Left kidney (tissue), 2 donors: Measurements from ENCODE around the gene NDRG2. TPM values are rescaled to one million over a fixed set of nuclear protein-coding genes. Genes with fewer than 3 reads are reported as not detected.
A peak's percentile ranks its signal among the peaks of the same experiment; 100 is the strongest.
"Not testable (repeated sequence)": the region's sequence is repeated elsewhere in the genome, so short reads cannot be mapped to it uniquely, and the experiment has no call there.

Source experiments
- DNase-seq: peaks from one replicate; pipeline ENCODE4 v3.0.0-alpha.2; 2013
- polyA plus RNA-seq: library from polyadenylated mRNA; unstranded; fragments of 120-200 nt; gene quantifications from one replicate; pipeline ENCODE4 v1.2.1, GENCODE V29; 2013; ENCODE audit not compliant: insufficient read length

Gene NDRG2
- polyA plus RNA-seq, 1 donor: 175 TPM

DNA sequence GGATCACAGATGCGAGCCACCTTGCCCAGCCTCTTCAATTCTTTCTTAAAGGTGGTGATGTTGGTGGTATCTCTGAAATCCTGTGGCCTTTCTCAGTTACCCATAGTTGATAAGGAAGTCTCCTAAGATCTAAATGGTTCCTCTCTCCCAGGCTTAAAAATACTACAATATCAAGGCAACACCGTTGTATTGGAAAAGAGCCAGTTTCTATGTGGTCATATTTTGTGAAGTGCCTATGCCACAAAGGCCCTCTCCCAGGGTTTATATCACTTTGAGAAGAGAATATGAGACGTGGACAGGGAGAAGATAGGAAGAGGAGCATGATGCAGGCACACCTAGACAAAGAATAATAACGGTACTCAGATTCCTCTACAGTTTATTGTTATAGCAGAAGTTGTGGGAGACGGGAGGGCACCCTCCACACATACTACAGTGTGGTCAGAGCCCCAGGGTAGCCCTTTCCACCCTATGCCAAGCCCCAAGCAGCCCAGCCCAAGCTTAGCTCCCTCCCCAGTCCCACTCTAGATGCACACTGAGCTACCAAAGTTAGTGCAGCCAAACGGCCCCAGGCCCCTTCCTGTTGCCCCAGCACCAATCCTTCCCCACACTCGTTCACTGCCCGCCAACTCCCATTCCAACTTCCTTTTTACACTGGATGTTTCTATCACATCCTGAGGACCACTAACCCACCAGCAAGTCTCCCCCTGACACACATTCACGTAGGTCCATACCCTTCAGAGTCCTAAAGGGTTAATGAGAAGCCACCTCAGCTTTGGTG is 8.3 kb downstream of the NDRG2 start:
- DNase-seq: no peak

DNA sequence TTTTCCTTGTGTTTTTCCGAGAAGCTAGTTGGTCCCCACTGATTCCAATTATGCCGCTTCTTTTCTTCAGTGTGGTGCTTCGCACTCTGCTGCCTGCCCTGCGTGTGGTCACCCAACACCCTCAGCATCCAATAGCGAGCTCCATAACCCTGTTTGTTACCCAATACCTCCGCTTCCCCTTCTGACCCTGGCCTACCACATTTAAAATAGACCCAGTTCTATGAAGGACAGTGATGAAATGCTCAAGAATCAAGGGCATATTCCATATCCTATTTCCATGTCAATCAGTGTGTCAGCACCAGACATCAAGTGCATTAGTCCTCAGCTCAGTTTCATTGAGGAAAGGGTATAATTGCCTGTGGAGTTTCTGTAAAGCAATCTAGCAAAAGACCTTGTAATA is 9.5 kb downstream of the NDRG2 start:
- DNase-seq: no peak

DNA sequence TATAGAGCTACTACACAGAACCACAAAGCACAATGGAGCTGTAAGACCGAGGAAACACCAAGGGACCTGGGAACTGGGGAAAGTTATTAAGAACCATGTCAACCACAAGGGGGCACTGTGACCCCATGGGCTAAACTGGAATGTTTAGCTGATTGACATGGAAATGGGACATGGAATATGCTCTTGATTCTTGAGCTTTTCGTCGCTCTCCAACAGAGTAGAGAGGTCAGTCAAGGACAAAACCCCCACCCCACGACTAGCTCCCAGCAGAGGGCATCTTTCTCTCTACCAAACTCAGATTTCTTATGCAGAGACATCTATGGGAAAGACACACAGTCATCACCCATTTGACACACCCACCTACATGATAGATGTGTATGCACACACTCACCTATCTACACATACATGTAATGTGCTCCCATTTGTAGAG is 10.1 kb downstream of the NDRG2 start:
- DNase-seq: peak; percentile 93

DNA sequence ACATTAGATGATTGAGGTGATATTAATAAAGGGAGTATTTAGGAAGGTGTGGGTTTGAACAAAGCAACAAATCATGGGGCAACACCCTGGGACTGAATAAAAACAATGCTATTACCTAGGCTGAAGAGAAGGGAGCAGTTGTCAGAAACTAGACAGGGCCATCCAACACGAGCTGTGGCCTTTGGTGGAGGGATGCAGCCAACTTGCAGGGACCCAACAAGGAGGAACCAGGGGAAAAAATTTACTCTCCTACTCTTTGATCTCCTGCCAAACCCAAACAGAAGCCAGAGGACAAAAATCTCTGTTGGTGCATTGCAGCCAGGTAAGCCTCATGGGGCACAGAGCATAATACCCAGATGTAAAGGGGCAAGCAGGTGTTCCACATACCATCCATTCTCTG is 13.7 kb downstream of the NDRG2 start:
- DNase-seq: no peak

DNA sequence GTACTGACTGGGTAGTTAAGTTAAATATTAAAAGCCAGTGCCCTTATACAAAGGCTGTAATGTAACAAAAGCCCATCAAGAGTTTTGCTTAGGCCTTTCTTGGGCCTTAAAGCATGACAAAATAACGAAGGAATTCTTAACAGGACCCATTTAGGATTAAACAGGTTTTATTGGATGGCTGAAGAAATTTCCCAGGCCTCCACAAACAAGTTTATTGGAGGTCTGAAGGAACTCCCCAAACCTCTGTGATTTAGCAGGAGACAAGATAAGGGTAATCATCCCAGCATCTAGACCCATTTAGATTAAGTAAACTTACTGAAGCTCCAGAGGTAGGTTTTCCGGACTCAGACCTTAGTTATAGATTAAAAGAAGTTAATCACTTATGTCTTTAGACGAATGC is 15.1 kb downstream of the NDRG2 start:
- not testable (repeated sequence) for DNase-seq

DNA sequence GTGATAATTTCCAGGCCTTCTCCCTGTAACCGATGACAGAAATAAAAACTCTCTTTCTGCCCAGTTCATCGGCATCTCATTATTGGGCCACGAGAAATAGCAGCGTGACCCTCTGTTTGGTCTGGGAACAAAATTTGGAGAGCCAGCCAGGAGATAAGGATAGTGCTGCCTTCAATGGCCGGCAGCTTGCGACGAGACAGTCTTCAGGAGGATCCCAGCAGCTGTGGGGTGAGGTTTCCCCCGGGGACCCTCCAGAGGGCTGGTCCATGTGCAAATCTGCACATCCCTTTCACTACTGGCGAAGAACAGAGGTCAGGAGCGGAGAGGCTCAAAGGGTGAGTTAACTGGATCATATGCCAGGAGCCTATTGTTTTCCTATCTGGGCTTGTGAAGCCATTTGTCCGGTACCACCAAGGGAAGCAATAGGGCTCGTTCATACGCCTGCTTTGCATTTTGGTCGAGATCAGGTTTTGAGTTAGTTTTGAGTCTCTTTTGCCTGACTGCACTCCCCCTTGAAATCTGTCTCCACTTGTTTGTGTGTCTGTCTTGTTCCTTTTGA is 21.0 kb downstream of the NDRG2 start:
- DNase-seq: no peak

DNA sequence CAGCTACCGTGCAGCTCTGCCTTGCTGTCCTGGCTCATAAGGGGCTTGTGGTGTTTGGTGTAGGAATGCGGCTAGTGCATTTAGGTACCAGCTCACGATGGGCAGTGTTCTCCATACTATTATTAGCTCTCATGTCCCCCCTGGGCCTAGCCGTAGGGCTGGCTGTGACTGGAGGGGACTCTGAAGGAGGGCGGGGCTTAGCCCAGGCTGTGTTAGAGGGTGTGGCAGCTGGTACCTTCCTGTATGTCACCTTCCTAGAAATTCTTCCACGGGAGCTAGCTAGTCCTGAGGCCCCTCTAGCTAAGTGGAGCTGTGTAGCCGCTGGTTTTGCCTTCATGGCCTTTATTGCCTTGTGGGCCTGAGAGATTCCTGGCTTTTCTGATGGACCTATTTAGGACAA is 23.6 kb downstream of the NDRG2 start:
- no peak for DNase-seq

DNA sequence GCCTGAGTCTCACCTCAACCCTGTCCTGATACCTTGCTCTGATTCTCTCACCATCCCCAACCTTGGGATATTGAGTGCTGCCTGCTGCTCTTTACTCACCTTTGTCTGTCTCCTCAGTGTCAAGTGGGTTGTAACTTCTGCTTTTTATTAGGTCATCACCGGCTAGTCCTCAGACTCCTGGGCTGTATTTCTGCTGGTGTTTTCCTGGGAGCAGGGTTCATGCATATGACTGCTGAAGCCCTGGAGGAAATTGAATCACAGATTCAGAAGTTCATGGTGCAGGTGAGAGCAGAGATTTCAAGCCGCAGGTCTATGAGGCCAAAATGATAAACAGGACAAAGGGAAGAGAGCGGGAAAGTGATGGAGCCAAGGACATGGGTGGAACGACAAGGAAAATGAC is 25.3 kb downstream of the NDRG2 start:
- no peak for DNase-seq

DNA sequence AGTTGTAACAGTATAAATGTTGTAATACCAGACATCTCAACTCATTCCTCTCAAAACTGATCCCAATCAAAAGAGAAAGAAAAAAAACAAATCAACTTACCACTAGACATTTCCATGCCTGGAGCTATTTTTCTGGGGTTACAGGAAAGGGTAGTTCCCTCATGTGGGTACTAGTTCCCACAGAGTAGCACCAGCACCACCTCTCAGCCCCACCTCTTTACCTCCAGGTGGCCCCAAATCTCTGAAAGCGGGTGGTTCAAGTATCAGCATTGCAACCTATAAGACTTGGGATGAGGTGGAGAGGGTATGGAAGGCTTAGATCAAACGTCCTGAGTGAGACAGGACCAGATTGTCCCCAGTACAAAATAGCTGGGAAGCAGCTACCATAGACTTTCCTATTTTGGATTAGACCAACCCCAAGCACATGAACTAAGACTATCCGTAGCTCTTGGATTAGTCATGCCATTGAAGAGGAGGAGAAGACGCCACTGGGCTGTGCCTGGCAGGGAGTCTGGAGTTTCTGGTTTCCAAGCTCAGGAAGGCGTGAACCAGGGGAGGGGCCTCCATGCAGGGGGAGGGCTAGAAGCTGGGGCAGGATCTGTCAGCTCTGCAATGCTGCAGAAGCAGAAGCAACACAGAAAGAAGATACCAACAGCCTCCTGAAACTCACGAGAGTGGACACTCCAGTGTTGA is 26.0 kb downstream of the NDRG2 start, which contains the start of gene SLC39A2:
Gene SLC39A2, plus strand, starts transcription at position 620 of the 693 bp plus-strand sequence. CDS start 154 bp downstream, outside the sequence.
- no peak for DNase-seq

DNA sequence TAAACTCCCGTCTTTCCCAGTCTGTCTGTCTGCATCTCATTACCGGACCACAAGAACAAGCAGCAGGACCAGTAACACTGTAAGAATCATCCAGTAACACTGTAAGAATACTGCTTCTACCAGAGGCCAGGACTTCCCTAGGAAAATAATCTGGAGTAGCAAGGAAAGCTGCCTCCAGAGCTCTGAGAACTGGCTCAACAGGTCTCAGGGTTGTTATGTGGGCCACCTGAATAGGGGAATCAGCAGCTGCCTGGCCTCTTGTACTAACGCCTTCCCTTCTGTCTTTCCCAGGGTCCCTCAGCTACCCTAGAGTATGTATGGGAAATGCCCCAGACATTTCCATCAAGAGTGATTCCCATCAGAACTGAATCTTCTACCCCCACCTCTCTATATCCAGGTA is 26.7 kb downstream of the NDRG2 start:
- DNase-seq: no peak

DNA sequence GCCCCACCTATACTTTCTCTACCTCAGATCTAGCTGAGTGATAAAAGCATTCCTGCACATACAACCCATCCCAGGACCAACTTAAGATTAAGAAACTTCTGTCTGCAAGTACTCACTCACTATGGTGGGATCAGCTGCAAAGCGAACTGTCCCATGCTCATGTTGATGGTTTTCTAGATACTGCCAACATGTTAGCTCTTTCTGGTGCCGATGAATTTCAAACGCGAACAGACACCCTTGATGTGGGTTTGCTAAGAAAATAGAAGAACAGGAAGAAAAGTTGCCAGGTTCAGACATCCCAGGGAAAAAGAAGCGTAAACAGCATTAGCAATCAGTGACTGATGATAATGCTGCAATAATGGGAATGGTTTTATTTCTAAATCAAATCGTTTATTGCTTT is 27.3 kb downstream of the NDRG2 start:
- no peak for DNase-seq

DNA sequence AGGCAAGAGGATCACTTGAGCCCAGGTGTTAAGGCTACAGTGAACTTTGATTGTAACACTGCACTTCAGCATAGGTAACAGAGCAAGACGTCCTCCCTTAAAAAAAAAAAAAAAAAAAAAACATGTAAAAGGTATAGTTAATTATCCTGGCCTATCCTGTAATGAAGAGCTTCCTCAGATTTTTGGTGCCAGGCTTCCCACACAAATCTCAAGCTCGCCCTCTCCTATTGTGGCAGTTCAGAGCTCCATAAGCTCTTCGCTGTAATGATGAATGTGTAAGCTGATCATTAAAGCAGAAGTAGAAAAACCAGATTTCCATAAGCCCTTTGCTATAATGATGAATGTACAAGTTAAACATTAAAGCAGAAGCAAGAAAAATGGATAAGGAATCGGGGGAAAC is 27.7 kb downstream of the NDRG2 start:
- no peak for DNase-seq

DNA sequence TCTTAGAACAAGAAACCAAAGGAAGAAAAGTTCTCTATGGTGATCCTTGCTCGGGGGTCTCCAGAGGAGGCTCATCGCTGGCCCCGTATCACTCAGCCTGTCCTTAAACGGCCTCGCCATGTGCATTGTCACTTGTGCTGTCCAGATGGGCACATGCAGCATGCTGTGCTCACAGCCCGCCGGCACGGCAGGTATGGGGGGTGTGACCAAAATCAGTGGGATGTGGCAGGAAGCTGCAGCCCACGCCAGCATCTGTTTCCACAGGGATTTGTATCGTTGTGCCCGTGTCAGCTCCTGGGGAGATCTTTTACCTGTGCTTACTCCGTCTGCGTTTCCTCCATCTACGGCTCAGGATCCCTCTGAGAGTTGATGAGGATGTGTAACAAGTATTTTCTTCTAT is 28.3 kb downstream of the NDRG2 start:
- DNase-seq: no peak

DNA sequence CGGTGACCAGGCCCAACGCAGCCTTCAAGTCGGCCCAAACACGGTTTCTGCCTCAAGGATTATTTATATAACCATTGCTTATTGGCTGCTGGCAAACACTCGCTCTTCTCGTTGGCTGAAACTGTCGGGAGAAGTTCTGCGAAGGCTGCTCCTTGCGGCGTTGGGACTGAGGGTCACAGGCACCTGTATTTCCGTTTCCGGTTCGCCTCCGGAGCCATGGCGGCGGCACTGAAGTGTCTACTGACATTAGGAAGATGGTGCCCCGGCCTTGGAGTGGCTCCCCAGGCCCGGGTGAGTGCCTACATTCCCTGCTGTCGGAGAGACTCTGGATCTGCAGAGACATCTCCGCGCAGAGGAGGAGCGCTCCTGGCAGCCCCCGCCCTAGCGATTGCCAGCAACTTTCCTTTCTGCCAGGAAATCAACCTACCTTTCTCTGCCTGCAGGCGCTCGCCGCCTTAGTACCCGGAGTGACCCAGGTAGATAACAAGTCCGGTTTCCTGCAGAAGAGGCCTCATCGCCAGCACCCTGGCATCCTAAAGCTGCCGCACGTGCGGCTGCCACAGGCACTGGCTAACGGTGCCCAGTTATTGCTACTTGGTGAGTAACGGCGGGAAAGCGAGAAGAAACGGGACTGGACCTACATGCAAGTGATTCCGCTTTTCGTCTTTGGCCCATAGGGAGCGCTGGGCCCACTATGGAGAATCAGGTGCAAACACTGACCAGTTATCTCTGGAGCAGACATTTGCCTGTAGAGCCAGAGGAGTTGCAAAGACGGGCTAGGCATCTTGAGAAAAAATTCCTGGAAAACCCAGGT is 34.9 kb downstream of the NDRG2 start, which contains the start of gene METTL17:
Gene METTL17, plus strand, starts transcription at position 194 of the 814 bp plus-strand sequence. Its CDS starts 23 bp downstream, at position 217.
- DNase-seq: peak; percentile 96

DNA sequence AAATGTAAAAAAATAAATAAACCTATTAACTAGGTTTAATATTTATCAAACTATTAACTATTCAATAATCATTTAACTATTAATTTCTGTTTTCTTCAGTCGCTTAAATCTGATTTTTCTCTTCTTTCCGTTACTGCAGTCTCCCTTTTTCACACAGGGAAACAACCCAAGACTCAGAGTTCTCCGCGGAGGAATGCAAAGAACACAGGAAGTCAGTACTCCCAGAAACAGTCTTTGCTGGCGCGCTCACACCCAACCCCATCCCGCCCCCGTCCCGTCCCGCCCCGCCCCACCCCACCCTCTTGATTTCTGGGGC is 35.4 kb downstream of the NDRG2 start:
- DNase-seq: no peak

DNA sequence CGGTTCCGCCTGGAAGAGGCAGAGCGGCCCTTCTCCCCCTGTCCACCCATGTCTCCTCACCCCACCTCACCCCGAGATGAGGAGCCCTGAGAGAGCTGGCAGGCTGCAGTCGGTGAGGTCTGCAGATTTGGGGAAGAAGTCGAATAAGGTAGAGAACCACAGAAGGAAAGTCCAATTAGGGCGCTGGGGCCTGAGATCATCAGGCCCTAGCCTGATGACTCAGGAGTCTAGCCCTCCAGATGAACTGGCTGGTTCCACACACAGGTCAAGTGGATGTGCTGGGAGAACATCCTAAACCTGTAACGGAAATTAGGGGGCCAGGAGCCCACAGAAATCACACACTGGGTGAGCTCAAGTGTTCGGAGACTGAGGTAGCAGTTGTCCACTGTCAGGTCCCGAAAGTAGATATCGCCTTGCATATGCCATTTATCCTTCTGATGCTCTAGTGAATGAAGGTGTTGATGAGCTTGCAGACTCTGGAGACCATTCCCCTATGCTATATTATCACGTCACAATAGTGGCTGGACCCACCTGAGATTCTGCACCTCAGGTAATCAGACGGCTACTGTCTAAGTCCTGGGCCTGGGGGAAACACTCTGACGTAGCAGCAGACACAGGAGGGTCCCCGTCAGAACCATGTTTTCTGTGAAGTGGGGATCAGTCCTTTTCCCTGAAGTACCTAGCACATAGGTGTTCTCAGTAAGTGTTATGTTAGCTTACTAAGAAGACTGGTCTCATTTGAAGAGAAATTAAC is 36.0 kb downstream of the NDRG2 start:
- DNase-seq: no peak

DNA sequence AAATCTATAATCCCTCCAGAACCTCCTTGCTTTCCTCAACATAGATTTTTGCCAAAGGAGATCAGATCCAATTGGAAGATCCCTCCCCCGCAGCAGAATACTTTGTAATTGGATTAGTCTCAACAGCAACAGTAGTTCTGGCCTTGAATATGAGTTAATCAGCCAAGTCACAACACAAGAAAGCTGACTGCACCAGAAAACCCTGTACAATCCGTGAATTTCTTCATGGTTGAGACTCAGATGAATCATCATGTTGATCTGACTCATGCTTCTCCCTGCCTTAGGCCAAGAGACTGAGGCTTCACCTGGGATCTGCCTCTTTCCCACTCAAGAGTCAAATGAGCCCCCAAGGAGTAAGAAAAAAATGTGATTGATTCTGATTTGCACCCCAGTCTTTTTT is 38.0 kb downstream of the NDRG2 start:
- no peak for DNase-seq

DNA sequence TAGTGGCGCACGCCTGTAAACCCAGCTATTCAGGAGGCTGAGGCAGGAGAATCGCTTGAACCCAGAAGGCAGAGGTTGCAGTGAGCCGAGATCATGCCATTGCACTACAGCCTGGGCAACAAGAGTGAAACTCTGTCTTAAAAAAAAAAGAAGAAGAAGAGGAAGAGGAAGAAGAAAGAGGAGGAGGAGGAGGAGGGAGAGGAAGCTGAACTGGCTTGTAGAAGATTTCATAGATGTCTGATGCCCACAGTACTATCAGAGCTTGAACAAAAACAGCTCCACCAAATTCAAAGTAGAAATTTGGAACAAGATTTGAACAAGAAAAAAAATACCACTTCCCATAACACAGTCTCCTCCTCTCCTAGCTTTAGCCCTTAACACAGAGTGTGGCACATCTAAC is 39.2 kb downstream of the NDRG2 start:
- not testable (repeated sequence) for DNase-seq

DNA sequence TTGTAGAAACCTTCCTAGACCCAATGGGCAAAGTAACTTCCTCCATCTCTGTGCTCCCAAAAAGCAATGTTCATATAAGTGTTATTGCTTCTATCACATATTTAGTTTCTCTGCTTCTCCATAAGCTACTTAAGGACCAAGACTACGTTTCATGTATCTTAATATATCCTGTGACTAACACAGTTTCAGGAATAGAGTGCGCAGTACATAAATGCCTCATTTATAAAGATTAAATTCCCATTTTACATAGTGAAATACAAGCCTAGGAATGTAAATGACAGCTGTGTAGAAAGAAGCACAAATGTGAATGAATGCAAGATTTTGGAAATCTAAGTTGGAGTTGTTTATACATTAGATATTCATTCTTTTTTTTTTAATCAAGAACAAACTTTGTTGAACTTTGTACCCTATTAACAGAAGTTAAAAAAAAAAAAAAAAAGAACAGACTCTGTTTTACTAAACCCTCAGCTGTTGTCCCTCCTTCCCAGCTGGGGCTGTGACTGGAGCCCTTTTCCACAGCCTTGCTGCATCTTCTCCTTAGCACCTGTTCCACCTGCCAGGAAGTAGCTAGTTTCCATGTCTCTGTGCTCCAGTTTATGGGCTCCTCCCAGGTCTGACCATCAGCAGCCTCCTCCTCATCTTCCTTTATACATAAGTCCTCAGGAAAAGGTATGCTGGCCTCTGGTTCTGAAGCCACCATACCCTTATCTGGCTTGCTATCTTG is 42.1 kb downstream of the NDRG2 start:
- DNase-seq: no peak

DNA sequence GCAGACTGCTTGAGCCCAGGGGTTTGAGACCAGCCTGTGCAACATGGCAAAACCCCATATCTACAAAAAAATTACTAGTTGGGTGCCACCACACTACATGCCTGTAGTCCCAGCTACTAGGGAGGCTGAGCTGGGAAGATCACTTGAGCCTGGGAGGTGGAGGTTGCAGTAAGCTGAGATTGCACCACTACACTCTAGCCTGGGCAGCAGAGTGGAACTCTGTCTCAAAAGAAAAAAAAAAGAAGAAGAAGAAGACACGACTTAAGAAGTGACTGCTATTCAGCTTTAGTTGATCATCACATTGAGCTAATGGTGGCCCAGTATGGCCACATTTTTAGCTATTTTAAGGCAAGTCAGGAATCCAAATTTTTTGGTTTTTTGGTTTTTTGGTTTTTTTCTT is 44.0 kb downstream of the NDRG2 start:
- no peak for DNase-seq

DNA sequence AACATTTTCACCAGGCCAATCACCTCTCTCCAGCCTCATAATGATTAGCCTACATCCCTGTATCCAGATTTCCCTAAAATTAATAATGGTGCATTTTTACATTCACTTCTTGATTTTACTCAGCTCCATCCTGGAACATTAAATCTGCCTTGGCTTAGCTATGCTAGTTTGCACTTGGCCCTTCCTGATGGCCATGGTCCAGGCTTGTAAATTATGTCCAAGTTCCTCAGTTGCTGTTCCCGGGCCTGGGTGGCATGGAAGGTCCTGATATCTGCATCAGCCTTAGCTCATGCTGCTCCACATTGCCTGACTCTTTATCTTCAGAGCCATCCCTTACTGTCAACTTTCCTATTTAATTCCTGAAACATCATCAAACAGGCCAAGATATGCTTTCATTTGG is 46.2 kb downstream of the NDRG2 start:
- no peak for DNase-seq
